HG02943 (cell line): ENCODE results near the gene SPRING1.
"Not testable (repeated sequence)": the region's sequence is repeated elsewhere in the genome, so short reads cannot be mapped to it uniquely, and the experiment has no call there.

Source experiments
- ATAC-seq: cut with Tn5 transposase; IDR thresholded peaks from one replicate; pipeline ENCODE4 v1.9.1; 2021; ENCODE audit warnings: mild to moderate bottlenecking, low read depth, moderate library complexity; ENCODE audit not compliant: unreplicated experiment

The SPRING1 gene

GRCh38 chr12:116744766-116745165, 6.9 kb upstream of the SPRING1 start:
- ATAC-seq: no peak

GRCh38 chr12:116742787-116743186, 4.9 kb upstream of the SPRING1 start:
- ATAC-seq: not testable (repeated sequence)

DNA sequence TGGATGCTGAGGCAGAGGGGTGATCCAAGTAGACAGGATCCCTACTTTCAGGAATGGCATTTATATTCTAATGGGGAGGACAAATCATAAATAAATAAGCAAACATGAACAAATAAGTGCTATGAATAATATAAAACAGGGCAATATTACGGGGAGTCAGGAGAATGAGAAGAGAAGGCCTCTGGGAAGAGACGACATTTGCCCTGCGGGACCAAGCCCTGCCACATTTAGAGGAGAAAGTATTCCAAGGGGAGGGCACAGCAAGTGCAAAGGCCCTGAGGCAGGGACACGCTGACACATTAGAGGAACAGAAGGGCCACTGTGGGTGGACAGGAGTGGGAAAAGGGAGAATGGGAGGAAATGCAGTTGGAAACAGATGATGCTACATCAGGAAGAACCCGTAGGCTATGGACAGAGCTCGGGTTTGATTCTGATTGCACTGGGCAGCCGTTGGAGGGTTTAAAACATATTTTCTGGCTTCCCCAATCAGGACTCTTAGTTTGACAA, 1.6 kb upstream of the SPRING1 start:
- no peak for ATAC-seq

DNA sequence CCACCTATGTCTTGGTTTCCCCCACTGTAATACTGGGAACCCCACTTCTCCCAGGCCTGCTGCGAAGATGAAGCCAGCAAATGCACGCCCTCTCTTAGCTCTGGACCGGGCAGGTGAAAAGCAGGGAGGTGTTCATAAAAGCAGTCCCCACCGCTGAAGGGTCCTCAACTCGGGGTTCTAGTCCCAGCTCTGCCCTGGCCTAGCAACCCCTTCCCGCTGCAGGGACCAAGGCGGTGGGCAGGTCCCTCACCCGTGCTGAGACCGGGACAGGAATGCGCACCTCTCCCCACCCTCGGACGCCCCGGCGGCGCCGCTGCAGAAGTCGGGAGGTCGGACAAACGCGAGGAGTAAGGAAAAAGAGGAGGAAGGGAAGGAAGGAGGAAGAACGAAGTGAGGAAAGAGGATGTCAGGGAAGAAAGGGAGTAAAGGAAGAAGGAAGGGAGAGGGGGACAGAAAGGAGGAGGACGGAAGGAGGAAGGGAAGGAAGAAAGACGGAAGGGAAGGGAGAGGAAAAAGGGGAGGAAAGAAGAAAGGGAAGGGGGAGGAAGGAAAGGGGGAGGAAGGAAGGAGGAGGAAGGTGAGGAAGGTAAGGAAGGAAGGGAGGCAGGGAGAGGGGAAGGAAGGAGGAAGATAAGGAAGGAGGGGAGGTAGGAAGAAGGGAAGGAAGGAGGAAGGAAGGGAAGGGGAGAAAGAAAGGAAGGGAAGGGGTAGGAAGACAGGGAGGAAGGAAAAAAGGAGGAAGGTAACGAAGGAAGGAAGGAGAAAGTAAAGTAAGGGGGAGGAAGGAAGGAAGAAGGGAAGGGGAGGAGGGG, 701 bp downstream of the SPRING1 start:
- ATAC-seq: no peak

DNA sequence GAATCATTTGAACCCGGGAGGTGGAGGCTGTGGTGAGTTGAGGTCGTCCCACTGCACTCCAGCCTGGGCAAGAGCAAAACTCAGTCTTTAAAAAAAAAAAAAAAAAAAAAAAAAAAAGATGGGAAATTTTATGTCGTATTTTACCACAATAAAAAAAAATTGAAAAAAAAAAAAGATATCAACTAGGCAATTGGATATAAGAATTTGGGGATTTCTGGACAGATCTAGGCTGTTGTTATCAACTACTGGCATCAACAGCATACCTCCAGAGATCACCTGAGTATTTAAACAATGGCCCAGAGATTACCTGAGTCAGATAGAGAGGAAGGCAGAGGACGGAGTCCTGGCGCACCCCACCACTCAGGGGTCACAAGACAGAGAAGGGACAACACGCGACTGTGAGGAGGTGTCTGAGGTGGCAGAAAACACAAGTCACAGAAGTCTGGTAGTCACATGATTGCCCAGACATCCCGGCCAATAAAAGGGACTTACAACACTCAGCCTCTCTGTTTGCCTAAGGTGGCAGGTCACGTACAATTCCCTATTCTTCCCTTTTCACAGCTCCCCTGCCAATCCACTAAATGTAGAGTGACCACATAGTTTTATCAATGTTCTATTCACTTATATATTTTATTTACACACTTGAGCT, 1.8 kb downstream of the SPRING1 start:
- no peak for ATAC-seq

DNA sequence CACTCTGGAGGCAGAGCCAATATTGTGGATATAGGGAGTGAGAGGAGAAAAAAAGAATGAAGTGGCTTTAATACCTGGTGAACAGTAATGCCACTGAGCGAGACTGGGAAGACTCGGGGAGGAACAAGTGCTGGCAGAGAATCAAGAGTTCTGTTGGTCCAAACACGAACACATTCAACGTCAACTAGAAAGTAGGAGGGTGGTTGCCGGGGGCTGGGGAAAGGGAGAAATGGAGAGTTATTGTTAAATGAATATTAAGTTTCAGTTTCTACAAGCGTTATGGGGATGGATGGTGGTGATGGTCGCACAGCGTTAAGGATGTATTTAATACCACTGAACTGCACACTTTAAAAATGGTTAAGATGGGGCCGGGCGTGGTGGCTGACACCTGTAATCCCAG, 2.8 kb downstream of the SPRING1 start:
- ATAC-seq: no peak

GRCh38 chr12:116734156-116734768, 3.6 kb downstream of the SPRING1 start:
- no peak for ATAC-seq

DNA sequence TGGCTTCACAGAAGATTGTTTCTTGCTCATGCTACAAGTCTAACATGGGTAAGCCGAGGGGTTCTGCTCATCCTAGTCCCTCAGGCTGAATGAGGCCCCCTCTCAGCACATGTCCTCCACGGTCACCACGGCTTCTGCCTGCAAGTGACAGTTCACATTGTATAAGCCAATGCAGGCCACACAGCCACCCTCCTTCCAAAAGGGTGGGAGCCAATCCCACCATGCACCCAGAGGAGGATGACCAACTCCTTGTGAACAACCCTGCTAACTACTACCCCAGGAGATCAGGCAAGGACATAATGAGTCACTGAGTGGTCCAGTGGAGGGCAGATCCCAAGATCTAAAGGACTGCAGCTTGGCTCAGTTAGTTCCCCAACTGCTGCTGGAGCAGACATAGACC, 6.1 kb downstream of the SPRING1 start:
- no peak for ATAC-seq

- ATAC-seq: no peak
Observed at GRCh38 chr12:116727891-116728290, 10.0 kb downstream of the SPRING1 start.

DNA sequence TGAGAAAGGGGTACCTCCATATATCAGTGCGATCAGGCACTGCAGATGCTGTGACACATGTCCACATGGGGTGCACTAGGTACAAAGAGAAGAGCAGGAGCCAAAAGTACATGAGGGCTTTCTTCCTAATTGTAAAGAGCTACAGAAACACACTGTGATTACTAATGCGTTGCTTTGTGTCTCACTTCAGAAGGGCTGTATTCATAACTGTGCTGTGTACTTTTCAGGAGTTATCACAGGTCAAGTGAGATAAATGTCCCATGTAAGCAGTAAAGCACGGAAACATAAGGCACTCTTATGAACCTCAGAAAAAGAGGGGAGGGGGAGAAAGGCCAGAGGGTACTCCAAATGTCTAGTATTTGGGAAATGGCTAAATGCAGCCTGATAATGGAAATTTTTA, 10.6 kb downstream of the SPRING1 start:
- no peak for ATAC-seq

DNA sequence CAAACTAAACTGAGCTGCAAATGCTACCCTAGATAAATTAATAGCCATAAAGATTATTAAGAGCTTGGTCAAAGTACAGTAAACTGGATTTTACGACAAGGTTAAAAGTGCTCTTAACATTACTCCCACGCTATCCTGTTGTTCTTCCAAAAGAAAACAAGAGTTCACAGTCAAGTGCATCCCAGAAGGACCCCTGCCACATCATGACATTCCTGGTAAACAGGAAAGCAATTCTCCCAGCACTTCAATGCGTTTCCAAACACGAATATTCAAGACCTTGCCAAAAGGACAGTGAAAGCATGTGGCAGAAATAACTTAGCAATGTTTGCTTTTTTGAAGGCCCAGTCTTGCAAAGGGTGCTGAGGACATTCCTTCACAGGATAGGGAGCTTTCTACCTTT, 11.2 kb downstream of the SPRING1 start:
- ATAC-seq: no peak

- ATAC-seq: no peak
Observed at GRCh38 chr12:116722245-116722644, 15.6 kb downstream of the SPRING1 start.

- ATAC-seq: no peak
Observed at GRCh38 chr12:116719731-116720528, 17.9 kb downstream of the SPRING1 start.

DNA sequence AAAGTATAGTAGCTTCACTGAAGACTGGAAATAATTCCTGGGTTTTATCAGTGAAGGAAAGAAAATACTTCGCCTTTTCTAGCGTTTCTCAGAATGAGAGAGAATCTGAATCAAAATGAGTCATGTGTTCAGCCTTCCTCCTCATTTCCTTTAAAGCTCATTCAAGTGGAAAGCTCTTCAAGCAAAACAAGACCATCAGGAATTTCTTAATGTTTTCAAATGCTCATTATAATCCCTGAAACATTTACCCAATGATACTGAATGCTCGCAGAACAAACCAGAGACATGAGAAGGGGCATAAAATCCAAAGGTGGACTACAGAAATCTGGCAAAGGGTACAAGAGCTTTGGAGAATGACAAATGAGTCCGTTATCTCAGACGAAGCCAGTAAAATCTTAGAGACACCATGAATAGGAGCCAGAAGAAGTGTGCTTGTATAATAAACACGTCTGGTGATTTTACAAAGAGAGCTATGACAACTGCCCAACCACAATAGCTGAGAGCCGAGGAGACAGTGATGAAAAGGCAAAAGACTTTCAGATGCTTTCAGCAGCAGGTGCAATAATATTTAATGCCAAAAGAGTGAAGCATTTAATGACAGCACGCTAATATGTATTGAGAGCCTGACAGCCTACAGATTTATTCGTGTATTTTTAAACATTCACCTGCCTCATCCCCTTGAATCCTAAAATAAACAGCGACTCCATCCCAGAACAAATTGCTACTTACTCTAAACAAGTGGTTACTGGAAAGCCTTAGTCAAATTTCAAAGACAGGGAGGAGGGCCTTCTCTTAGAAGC, 19.0 kb downstream of the SPRING1 start:
- no peak for ATAC-seq

- no peak for ATAC-seq
Observed at GRCh38 chr12:116717466-116718437, 20.1 kb downstream of the SPRING1 start.

DNA sequence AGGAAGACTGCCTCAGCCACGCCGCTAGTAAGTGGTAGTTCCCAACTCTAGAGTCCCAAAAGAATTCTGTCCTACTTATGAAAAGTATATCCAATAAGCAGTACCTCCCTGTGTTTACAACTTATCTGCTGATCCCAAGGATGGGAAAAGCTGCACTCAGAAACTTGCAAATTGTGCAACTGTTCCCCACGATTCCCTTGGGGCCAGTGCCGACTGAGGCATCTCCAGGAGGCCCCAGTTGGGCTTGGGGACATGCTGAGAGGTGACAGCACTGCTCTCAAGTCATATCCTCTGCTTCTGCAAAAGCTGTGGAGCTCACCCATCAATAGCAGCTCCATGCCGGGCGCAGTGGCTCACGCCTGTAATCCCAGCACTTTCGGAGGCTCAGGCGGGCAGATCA, 23.7 kb downstream of the SPRING1 start:
- no peak for ATAC-seq

- no peak for ATAC-seq
Observed at GRCh38 chr12:116713527-116713926, 24.3 kb downstream of the SPRING1 start.

DNA sequence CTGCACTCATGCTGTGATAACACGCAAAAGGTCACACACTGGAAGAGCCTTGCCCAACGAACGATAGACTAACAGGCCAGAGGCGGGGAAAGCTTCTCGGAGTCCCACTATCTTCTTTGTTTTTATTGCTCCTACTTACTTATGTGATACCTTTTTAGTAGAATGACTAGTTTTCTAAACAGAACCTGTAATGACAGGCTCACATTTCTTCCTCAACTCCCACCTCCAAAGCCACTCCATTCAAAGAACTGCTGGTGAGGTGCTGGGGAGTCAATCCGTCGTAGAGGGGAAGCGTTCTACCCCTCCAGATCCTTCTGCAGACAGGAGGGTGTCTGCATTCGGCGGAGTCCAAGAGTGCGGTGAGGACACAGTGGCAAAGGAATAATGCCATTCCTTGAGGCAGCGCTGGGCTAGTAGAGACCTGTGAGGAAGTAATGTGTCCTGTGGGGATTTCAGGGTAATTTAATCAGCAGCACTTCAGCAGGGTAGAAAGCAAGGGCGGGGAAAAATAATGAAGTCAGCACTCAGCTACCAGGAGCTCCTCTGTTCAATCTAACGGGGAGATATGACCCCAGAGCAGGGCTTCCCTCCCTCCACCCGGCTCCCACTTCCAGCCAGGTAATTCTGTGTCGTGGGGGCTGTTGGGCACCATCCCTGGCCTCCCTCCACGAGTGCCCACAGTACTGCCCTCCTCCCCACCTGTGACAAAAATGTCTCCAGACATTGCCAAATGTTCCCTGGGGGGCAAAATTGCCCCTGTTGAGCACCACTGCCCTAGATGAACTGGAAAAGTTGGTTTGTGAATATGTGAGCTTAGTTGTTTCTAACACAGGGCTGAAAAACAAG, 25.2 kb downstream of the SPRING1 start:
- no peak for ATAC-seq
